Measurements from ENCODE around the gene CCDC38. TPM values are rescaled to one million over a fixed set of nuclear protein-coding genes. Genes with fewer than 3 reads are reported as not detected.

Gene CCDC38
- total RNA-seq, 1 donor from 2014 or later: not detected

GRCh38 chr12:95978351-95978750, 35.9 kb upstream of the CCDC38 start:
- no peaks in the 10 kb centered on the region for H3K9me3 Mint-ChIP-seq (ENCODE audit: unreplicated experiment)
- H3K4me3 Mint-ChIP-seq (ENCODE audit: unreplicated experiment): no peak overlapping the region
- no peaks in the 10 kb centered on the region for H3K27me3 Mint-ChIP-seq (ENCODE audit: unreplicated experiment)
- DNase-seq: no peak
- H3K27ac Mint-ChIP-seq (ENCODE audit: unreplicated experiment): no peak overlapping the region
- H3K4me1 Mint-ChIP-seq (ENCODE audit: low read depth, unreplicated experiment): no peaks in the 10 kb centered on the region
- no peaks in the 10 kb centered on the region for H3K36me3 Mint-ChIP-seq (ENCODE audit: unreplicated experiment)
- TF ChIP-seq, protein P1, sequence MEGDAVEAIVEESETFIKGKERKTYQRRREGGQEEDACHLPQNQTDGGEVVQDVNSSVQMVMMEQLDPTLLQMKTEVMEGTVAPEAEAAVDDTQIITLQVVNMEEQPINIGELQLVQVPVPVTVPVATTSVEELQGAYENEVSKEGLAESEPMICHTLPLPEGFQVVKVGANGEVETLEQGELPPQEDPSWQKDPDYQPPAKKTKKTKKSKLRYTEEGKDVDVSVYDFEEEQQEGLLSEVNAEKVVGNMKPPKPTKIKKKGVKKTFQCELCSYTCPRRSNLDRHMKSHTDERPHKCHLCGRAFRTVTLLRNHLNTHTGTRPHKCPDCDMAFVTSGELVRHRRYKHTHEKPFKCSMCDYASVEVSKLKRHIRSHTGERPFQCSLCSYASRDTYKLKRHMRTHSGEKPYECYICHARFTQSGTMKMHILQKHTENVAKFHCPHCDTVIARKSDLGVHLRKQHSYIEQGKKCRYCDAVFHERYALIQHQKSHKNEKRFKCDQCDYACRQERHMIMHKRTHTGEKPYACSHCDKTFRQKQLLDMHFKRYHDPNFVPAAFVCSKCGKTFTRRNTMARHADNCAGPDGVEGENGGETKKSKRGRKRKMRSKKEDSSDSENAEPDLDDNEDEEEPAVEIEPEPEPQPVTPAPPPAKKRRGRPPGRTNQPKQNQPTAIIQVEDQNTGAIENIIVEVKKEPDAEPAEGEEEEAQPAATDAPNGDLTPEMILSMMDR (IDR thresholded peaks at IDR 0.05; ENCODE audit: partially characterized antibody, unreplicated experiment): no peak

DNA sequence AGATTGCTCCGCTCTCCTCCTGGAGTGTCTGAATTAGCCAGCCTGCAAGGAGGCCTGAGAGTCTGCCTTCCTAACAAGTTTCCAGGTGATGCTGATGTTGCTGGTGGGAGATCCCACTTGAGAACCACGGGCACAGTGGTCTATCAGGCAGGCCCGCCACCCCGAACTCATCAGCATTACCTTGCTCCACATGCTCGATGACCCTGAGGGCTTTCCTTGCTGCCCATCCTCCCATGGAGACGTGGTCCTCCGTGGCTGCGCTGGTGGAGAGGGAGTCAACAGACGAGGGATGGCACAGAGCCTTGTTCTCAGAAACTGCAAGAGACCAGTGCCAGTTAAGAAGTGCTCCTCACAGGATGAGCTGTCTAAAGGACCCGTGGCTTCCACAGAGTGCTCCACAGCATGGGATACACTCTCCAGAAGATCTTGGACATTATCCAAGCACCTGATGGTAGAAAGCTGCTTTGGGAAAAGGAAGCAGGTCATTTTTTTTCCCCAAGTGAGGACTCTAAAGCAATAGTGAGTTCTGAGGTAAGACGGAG, 35.4 kb upstream of the CCDC38 start:
- Mint-ChIP-seq H3K4me1 (ENCODE audit: low read depth, unreplicated experiment) (no peaks in the 10 kb centered on the region), H3K27ac (ENCODE audit: unreplicated experiment) (no peak overlapping the region), H3K36me3 (ENCODE audit: unreplicated experiment) (no peaks in the 10 kb centered on the region), H3K4me3 (ENCODE audit: unreplicated experiment) (no peak overlapping the region), H3K9me3 (ENCODE audit: unreplicated experiment) (no peaks in the 10 kb centered on the region), H3K27me3 (ENCODE audit: unreplicated experiment) (no peaks in the 10 kb centered on the region)
- TF ChIP-seq, protein P1 (IDR thresholded peaks at IDR 0.05; ENCODE audit: partially characterized antibody, unreplicated experiment): no peak
- DNase-seq: no peak

- no peak overlapping the region for H3K27ac Mint-ChIP-seq (ENCODE audit: unreplicated experiment)
- TF ChIP-seq, protein P1 (IDR thresholded peaks at IDR 0.05; ENCODE audit: partially characterized antibody, unreplicated experiment): no peak
- no peaks in the 10 kb centered on the region for H3K27me3 Mint-ChIP-seq (ENCODE audit: unreplicated experiment)
- H3K9me3 Mint-ChIP-seq (ENCODE audit: unreplicated experiment): no peaks in the 10 kb centered on the region
- no peaks in the 10 kb centered on the region for H3K36me3 Mint-ChIP-seq (ENCODE audit: unreplicated experiment)
- H3K4me1 Mint-ChIP-seq (ENCODE audit: low read depth, unreplicated experiment): no peaks in the 10 kb centered on the region
- H3K4me3 Mint-ChIP-seq (ENCODE audit: unreplicated experiment): no peak overlapping the region
- no peak for DNase-seq
These were observed 34.0 kb upstream of the CCDC38 start for GRCh38 chr12:95976416-95976832.

DNA sequence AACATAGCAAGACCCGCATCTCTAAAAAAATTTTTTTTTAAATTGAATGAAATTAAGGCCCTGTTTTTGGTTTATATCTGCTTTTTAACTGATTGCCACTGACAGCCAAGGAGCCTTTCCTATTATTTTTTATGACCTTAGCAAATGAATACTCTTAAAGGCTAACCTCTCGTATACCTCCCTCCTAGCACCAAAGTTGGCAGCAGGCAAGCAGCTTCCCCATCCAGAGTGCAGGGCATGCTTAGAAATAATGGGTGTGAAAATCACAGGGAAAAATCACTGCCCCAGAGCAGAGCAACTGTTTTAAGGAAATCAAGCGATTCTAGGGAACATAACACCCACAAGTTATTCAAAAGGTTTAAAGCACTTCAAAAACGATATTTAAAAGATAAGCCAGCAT, 33.1 kb upstream of the CCDC38 start:
- Mint-ChIP-seq H3K27me3 (ENCODE audit: unreplicated experiment) (no peaks in the 10 kb centered on the region), H3K27ac (ENCODE audit: unreplicated experiment) (no peak overlapping the region), H3K9me3 (ENCODE audit: unreplicated experiment) (no peaks in the 10 kb centered on the region)

GRCh38 chr12:95974358-95974757, 31.9 kb upstream of the CCDC38 start:
- no peaks in the 10 kb centered on the region for H3K27me3 Mint-ChIP-seq (ENCODE audit: unreplicated experiment)
- H3K9me3 Mint-ChIP-seq (ENCODE audit: unreplicated experiment): no peaks in the 10 kb centered on the region
- H3K27ac Mint-ChIP-seq (ENCODE audit: unreplicated experiment): no peak overlapping the region
- H3K4me1 Mint-ChIP-seq (ENCODE audit: low read depth, unreplicated experiment): no peaks in the 10 kb centered on the region
- no peak for DNase-seq
- H3K4me3 Mint-ChIP-seq (ENCODE audit: unreplicated experiment): no peak overlapping the region
- TF ChIP-seq, protein P1 (IDR thresholded peaks at IDR 0.05; ENCODE audit: partially characterized antibody, unreplicated experiment): no peak
- no peaks in the 10 kb centered on the region for H3K36me3 Mint-ChIP-seq (ENCODE audit: unreplicated experiment)

More for the DNA sequence above, 33.1 kb upstream of the CCDC38 start:
- TF ChIP-seq, protein P1 (IDR thresholded peaks at IDR 0.05; ENCODE audit: partially characterized antibody, unreplicated experiment): no peak
- DNase-seq: no peak
- H3K4me3 Mint-ChIP-seq (ENCODE audit: unreplicated experiment): no peak overlapping the region
- H3K4me1 Mint-ChIP-seq (ENCODE audit: low read depth, unreplicated experiment): no peaks in the 10 kb centered on the region
- H3K36me3 Mint-ChIP-seq (ENCODE audit: unreplicated experiment): no peaks in the 10 kb centered on the region

All from glutamatergic neuron (in vitro differentiated cells).